Measurements from ENCODE around the gene PHIP. TPM values are rescaled to one million over a fixed set of nuclear protein-coding genes. Genes with fewer than 3 reads are reported as not detected.

PHIP gene
- total and polyA plus RNA-seq, 9 of the 15 experiments (the other 6 are each of a cell fraction or from before 2014, with no cell fraction given), result 8.1 to 36.3 (median 16.5) TPM

- peak; percentile 68; the same call in 1 of the 2 replicates for TF ChIP-seq ZBTB34 (CRISPR knock-in tag; IDR thresholded peaks at IDR 0.05)
- no peak for TF ChIP-seq FOXM1 (IDR thresholded peaks at IDR 0.05; ENCODE audit: low read depth)
- TF ChIP-seq FOXM1 (CRISPR knock-in tag; IDR thresholded peaks at IDR 0.05; ENCODE audit: low read depth), result no peak
- no peak for TF ChIP-seq SAFB (IDR thresholded peaks at IDR 0.05; ENCODE audit: borderline replicate concordance, low read depth, low read length)
- TF ChIP-seq HDGF (IDR thresholded peaks at IDR 0.05), result no peak
- TF ChIP-seq CBX2 (IDR thresholded peaks at IDR 0.05; ENCODE audit: insufficient read depth, low read length, poor library complexity, severe bottlenecking), result no peak
- peak; percentile 87 for TF ChIP-seq ZNF584 (CRISPR knock-in tag; IDR thresholded peaks at IDR 0.05; ENCODE audit: low read depth)
- TF ChIP-seq DMBX1 (CRISPR knock-in tag; IDR thresholded peaks at IDR 0.05; ENCODE audit: borderline replicate concordance), result peak; percentile 80; the same call in 1 of the 2 replicates
- TF ChIP-seq EZH2 (IDR thresholded peaks at IDR 0.05; ENCODE audit: borderline replicate concordance, low read depth, low read length), result no peak
- no peak for TF ChIP-seq SRSF9 (IDR thresholded peaks at IDR 0.05; ENCODE audit: borderline replicate concordance, low read depth, low read length)
- no peak for TF ChIP-seq CBFA2T3 (IDR thresholded peaks at IDR 0.05)
- TF ChIP-seq STAT6 (CRISPR knock-in tag; IDR thresholded peaks at IDR 0.05), result no peak
- no peak for TF ChIP-seq HDAC1 (IDR thresholded peaks at IDR 0.05)
- TF ChIP-seq RNF219 (CRISPR knock-in tag; IDR thresholded peaks at IDR 0.05), result no peak
- TF ChIP-seq HNRNPH1 (optimal IDR thresholded peaks at IDR 0.05; ENCODE audit: low read depth, low read length), result no peak
- TF ChIP-seq NUFIP1 (IDR thresholded peaks at IDR 0.05; ENCODE audit: partially characterized antibody), result no peak
- TF ChIP-seq YY1 (IDR thresholded peaks at IDR 0.05; ENCODE audit: borderline replicate concordance in 1 of 3, control insufficient read depth in 1 of 3, extremely low read depth in 1 of 3, insufficient read depth in 3 of 3, insufficient read length in 1 of 3, insufficient replicate concordance in 2 of 3, low read depth in 1 of 3, low read length in 2 of 3), result peak in 1 of 3 experiments; percentile 34
- no peak for TF ChIP-seq DLX4 (CRISPR knock-in tag; IDR thresholded peaks at IDR 0.05)
- TF ChIP-seq RB1 (IDR thresholded peaks at IDR 0.05; ENCODE audit: low read depth), result peak; percentile 90; the same call in 1 of the 2 replicates
- no peak for TF ChIP-seq ZNF143 (CRISPR knock-in tag; IDR thresholded peaks at IDR 0.05)
These were observed 1.0 kb downstream of the PHIP start (continued) for GRCh38 chr6:79076782-79077641.

Data from K562 (cell line).